Measurements from ENCODE around the gene NTN4. TPM values are rescaled to one million over a fixed set of nuclear protein-coding genes. Genes with fewer than 3 reads are reported as not detected.

The NTN4 gene
- total and polyA plus RNA-seq, 10 of the 15 experiments (the other 5 are each of a cell fraction or from before 2014, with no cell fraction given), result 0.15 TPM; not detected in 9

DNA sequence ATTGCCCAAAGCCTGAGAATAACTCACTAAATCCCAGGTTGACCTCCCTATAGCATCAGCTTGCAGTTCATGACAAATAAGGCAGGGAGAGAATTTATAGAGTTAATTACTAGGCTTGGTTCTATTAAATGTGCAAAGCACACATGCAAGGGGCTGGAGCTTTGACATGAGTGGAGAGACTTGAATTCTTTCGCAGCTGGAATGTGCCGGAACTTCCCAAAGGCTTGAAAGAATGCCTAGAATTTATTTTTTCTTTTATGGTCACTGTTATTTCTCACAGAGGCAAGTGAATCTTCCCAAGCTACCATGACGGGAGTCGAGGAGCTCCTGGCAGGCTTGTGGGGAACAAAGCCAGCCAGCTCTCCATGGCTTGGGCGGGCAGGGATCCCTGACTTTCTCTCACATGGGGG, 143.8 kb downstream of the NTN4 start (continued):
- TF ChIP-seq REST (IDR thresholded peaks at IDR 0.05; ENCODE audit: low read depth, low read length) (no peak), SREBF1 (IDR thresholded peaks at IDR 0.05; ENCODE audit: low read length) (no peak), USF1 (IDR thresholded peaks at IDR 0.05; ENCODE audit: borderline replicate concordance, extremely low read length, insufficient read depth, low read depth, low read length) (no peak)

DNA sequence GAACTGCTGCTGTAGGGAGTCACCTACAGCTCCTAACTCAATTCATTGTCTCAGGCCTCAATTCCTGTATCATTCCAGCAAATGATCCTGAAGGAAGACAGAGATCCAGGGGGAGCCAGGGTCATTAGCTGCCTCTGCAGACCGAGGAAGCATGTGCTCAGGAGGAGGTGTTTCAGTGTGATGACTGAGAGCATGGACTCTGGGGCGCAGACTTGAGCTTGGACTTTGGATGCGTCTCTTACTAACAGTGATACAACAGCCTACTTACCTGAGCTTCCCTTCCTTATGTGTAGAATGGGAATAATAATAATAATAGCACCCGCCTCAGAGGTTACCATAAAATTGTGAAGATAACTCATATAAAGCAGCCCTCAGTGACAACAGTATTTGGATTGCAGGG, 147.3 kb downstream of the NTN4 start:
- intact Hi-C loops (cut with micrococcal nuclease; ENCODE audit: unreplicated experiment) (no loop called here), in situ Hi-C loops (cut with MboI) (no loop called here)
- ChIA-PET RAD21 (ENCODE audit: unreplicated experiment) (no interaction called here), CTCF (interaction anchor here (1.0 kb wide), 1 partner anchor 680 kb away, joined by 4 read pairs; no protein-coding TSS in a partner anchor), SMC1A (ENCODE audit: uncharacterized antibody, unreplicated experiment) (interaction anchor here (0.6 to 0.9 kb wide), 2 partner anchors 23 to 39 kb away, joined by 3 to 4 read pairs; no protein-coding TSS in a partner anchor), POLR2A (no interaction called here)
- Histone ChIP-seq H3K4me2 (ENCODE audit: control insufficient read depth, insufficient read depth) (no peak overlapping the region), H3K4me1 (ENCODE audit: control insufficient read depth, insufficient read depth, low read length) (no peaks in the 10 kb centered on the region), H3K79me2 (ENCODE audit: control insufficient read depth, insufficient read depth, low read length) (no peaks in the 10 kb centered on the region), H3K4me3 (no peak overlapping the region), H3K27ac (ENCODE audit: control insufficient read depth, insufficient read depth) (no peak overlapping the region), H2AFZ (ENCODE audit: control insufficient read depth, low read depth, low read length) (no peak overlapping the region), H3K36me3 (ENCODE audit: control insufficient read depth in 2 of 2, insufficient read depth in 2 of 2, low read length in 1 of 2) (no peaks in the 10 kb centered on the region), H3K27me3 (replicated peaks in 1 of 2; ENCODE audit: control insufficient read depth in 2 of 2, insufficient read depth in 2 of 2, low read length in 1 of 2) (peaks cover 0 to 5% of the 10 kb centered on the region in 2 experiments; a peak in 3 of 4 replicates), H4K20me1 (ENCODE audit: control insufficient read depth, insufficient read depth) (no peaks in the 10 kb centered on the region), H3K9ac (ENCODE audit: control insufficient read depth, insufficient read depth, low read length) (no peak overlapping the region), H3K9me3 (replicated peaks; ENCODE audit: control insufficient read depth, insufficient read depth, low read length) (no peaks in the 10 kb centered on the region)
- no peak for DNase-seq (ENCODE audit: low read depth, low spot score)
- 47% methylated on average over 4 of the region's 4 CpGs for WGBS (ENCODE audit: insufficient coverage, insufficient replicate concordance, low lambda C conversion rate, missing lambda C conversion rate)
- ATAC-seq, result no peak
- BruUV-seq (replicated peaks), result no TSS peak
- FAIRE-seq, result no peak
- TF ChIP-seq EGR1 (IDR thresholded peaks at IDR 0.05; ENCODE audit: borderline replicate concordance in 1 of 2, low read depth in 2 of 2, low read length in 2 of 2), result no peak
- TF ChIP-seq KDM1A (IDR thresholded peaks at IDR 0.05; ENCODE audit: borderline replicate concordance), result no peak
- no peak for TF ChIP-seq SMC3 (IDR thresholded peaks at IDR 0.05; ENCODE audit: borderline replicate concordance, low read length)
- no peak for TF ChIP-seq USF2 (IDR thresholded peaks at IDR 0.05; ENCODE audit: borderline replicate concordance, low read depth, low read length)
